Panc1 (cell line): ENCODE data around the gene GGTA1. TPM values are rescaled to one million over a fixed set of nuclear protein-coding genes. Genes with fewer than 3 reads are reported as not detected.
"Not testable (repeated sequence)": the region's sequence is repeated elsewhere in the genome, so short reads cannot be mapped to it uniquely, and the experiment has no call there.

Source experiments
- ATAC-seq: fragments of 200-7000 bp; cut with Tn5 transposase; 2 replicates; pipeline ENCODE4 v1.9.1; 2020; ENCODE audit warnings: mild to moderate bottlenecking, moderate library complexity
- BruUV-seq: library from RNA; stranded (reverse); fragments of 400-500 nt; replicated peaks from 2 replicates; lab custom pipeline; 2021; lab: Mats Ljungman, UMichigan
- CTCF ChIA-PET: fragments of 300-600 bp; sonication (Branson Sonifier 250); formaldehyde crosslinking; loops from one replicate; lab custom pipeline; 2022; ENCODE audit warnings: antibody characterized with exemption; lab: Charles Lee
- POLR2A ChIA-PET: fragments of 300-600 bp; sonication (Branson Sonifier 250); formaldehyde crosslinking; loops from one replicate; lab custom pipeline; 2022; ENCODE audit warnings: antibody characterized with exemption; lab: Charles Lee
- DNase-seq: peaks from one replicate; pipeline ENCODE4 v3.0.0-alpha.2; 2010; ENCODE audit warnings: low read depth, low spot score
- H3K27ac ChIP-seq: 2 replicates; pipeline ENCODE4 v1.5.1; 2011; ENCODE audit warnings: mild to moderate bottlenecking, low read length, inconsistent platforms
- H3K27me3 ChIP-seq: fragments of 200-500 bp; sonication (Bioruptor generic); 2 replicates; pipeline ENCODE4 v1.6.0; 2014; ENCODE audit warnings: low read length, inconsistent platforms; ENCODE audit not compliant: control insufficient read depth, insufficient read depth
- H3K36me3 ChIP-seq: fragments of 200-500 bp; sonication (Bioruptor generic); 2 replicates; pipeline ENCODE4 v1.5.1; 2014; ENCODE audit warnings: inconsistent platforms, mild to moderate bottlenecking, low read length, moderate library complexity; ENCODE audit not compliant: control insufficient read depth, insufficient read depth
- H3K4me1 ChIP-seq: 2 replicates; pipeline ENCODE4 v1.5.1; 2011; ENCODE audit warnings: inconsistent platforms, mild to moderate bottlenecking, low read length, moderate library complexity; ENCODE audit not compliant: control insufficient read depth, insufficient read depth
- H3K4me3 ChIP-seq, 2 experiments: 2 replicates each; pipeline ENCODE4 v1.5.1; 2011 to 2012; ENCODE audit warnings: low read depth in 2 of 2, low read length in 2 of 2, mild to moderate bottlenecking in 2 of 2, inconsistent platforms in 1 of 2, moderate library complexity in 1 of 2
- H3K9me3 ChIP-seq: fragments of 200-500 bp; sonication (Bioruptor generic); 2 replicates; pipeline ENCODE4 v1.5.1; 2014; ENCODE audit warnings: low read depth, mild to moderate bottlenecking, inconsistent platforms, low read length, moderate library complexity; ENCODE audit not compliant: control insufficient read depth, insufficient read depth
- POLR2AphosphoS5 ChIP-seq: IDR thresholded peaks from 2 replicates; pipeline ENCODE4 v1.6.1; 2012; ENCODE audit warnings: mild to moderate bottlenecking, low read depth, low read length, moderate library complexity
- SIN3A ChIP-seq: IDR thresholded peaks from 2 replicates; pipeline ENCODE4 v1.6.1; 2012; ENCODE audit warnings: low read depth, mild to moderate bottlenecking, low read length, moderate library complexity, borderline replicate concordance; ENCODE audit not compliant: insufficient read depth
- TCF7L2 ChIP-seq: IDR thresholded peaks from 2 replicates; pipeline ENCODE4 v1.6.1; 2011; ENCODE audit warnings: mild to moderate bottlenecking, low read depth, low read length, inconsistent platforms
- in situ Hi-C: cut with HindIII; loops from 2 replicates; pipeline ENCODE4 v1.10.0; 2016; ENCODE audit warnings: low sequenced_read_pairs, low pct_unique_long_range_greater_than_20kb
- intact Hi-C: fragments of 100-400 bp; cut with micrococcal nuclease; formaldehyde crosslinking; loops from one replicate; pipeline ENCODE4 v1.10.0; 2022; ENCODE audit not compliant: unreplicated experiment
- total RNA-seq: library from RNA; stranded (reverse); gene quantifications from one replicate; pipeline ENCODE4 v1.2.1, GENCODE V29; 2021; ENCODE audit not compliant: unreplicated experiment
- TF ChIP-seq, protein P1 (sequence below), 2 experiments: IDR thresholded peaks; 2 replicates each; pipeline ENCODE4 v1.6.1; 2011 to 2012; ENCODE audit warnings: low read depth in 2 of 2, control low read depth in 1 of 2, low read length in 1 of 2, mild to moderate bottlenecking in 1 of 2, moderate library complexity in 1 of 2; ENCODE audit not compliant: insufficient read depth in 1 of 2
- TF ChIP-seq, protein P2 (sequence below): fragments of 450-650 bp; IDR thresholded peaks from 2 replicates; pipeline ENCODE4 v1.5.1; 2017; ENCODE audit warnings: mild to moderate bottlenecking

The GGTA1 gene
- total RNA-seq, 1 experiment from 2014 or later = not detected

DNA sequence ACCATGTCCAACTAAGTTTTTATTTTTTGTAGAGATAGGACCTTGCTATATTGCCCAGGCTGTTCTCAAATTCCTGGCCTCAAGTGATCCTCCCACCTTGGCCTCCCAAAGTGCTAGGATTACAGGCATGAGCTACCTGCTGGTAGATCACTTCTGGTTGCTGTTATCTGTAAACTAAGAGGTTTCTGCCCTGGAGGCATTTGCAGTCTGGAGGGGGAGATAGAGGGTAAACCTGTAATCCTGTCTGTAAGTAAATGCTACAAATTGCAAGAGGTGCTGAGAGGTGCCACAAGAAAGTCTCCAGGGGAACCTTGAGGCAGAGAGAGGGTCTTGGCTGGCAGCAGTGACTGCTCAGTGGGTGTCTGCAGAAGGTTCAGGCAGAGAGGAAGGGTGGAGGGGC lies 29.0 kb upstream of the GGTA1 start:
- Histone ChIP-seq H3K4me1 (no peaks in the 10 kb centered on the region), H3K9me3 (no peaks in the 10 kb centered on the region), H3K4me3 (no peak overlapping the region), H3K27ac (no peak overlapping the region), H3K27me3 (no peaks in the 10 kb centered on the region), H3K36me3 (no peaks in the 10 kb centered on the region)
- ChIA-PET CTCF (no interaction called here), POLR2A (no interaction called here)
- ATAC-seq (no peak), DNase-seq (no peak)
- TF ChIP-seq, protein P1, sequence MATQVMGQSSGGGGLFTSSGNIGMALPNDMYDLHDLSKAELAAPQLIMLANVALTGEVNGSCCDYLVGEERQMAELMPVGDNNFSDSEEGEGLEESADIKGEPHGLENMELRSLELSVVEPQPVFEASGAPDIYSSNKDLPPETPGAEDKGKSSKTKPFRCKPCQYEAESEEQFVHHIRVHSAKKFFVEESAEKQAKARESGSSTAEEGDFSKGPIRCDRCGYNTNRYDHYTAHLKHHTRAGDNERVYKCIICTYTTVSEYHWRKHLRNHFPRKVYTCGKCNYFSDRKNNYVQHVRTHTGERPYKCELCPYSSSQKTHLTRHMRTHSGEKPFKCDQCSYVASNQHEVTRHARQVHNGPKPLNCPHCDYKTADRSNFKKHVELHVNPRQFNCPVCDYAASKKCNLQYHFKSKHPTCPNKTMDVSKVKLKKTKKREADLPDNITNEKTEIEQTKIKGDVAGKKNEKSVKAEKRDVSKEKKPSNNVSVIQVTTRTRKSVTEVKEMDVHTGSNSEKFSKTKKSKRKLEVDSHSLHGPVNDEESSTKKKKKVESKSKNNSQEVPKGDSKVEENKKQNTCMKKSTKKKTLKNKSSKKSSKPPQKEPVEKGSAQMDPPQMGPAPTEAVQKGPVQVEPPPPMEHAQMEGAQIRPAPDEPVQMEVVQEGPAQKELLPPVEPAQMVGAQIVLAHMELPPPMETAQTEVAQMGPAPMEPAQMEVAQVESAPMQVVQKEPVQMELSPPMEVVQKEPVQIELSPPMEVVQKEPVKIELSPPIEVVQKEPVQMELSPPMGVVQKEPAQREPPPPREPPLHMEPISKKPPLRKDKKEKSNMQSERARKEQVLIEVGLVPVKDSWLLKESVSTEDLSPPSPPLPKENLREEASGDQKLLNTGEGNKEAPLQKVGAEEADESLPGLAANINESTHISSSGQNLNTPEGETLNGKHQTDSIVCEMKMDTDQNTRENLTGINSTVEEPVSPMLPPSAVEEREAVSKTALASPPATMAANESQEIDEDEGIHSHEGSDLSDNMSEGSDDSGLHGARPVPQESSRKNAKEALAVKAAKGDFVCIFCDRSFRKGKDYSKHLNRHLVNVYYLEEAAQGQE (IDR thresholded peaks at IDR 0.05; ENCODE audit: insufficient read depth in 1 of 2, low read depth in 2 of 2, low read length in 1 of 2) = no peak
- in situ Hi-C loops (no loop called here), intact Hi-C loops (no loop called here)
- BruUV-seq = no TSS peak

DNA sequence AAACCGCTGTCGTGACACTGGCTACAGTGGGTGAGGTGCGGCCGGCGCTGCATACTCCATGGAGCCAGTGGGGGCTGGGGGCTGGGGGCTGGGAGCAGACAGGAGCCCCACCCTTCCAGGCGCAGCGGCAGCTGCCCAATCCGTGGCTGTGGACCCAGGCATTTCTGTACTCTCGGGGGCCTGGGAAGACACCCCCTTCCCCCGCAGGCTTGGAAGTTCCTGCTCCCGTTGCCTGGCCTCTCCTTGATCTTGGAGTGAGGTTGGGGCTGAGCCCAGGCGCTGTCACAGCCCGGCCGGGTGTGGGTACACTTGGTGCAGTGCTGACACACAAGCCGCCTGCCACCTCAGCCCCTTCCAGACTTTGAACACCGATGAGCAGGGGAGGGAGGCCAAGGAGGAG lies 27.7 kb upstream of the GGTA1 start:
- Histone ChIP-seq H3K36me3 (no peaks in the 10 kb centered on the region), H3K27ac (no peak overlapping the region), H3K9me3 (no peaks in the 10 kb centered on the region), H3K27me3 (no peaks in the 10 kb centered on the region), H3K4me1 (no peaks in the 10 kb centered on the region), H3K4me3 (no peak overlapping the region)
- ChIA-PET CTCF (no interaction called here), POLR2A (no interaction called here)
- BruUV-seq = no TSS peak
- intact Hi-C loops (no loop called here), in situ Hi-C loops (no loop called here)
- DNase-seq (no peak), ATAC-seq (no peak)
- TF ChIP-seq TCF7L2 (no peak), POLR2AphosphoS5 (no peak)

DNA sequence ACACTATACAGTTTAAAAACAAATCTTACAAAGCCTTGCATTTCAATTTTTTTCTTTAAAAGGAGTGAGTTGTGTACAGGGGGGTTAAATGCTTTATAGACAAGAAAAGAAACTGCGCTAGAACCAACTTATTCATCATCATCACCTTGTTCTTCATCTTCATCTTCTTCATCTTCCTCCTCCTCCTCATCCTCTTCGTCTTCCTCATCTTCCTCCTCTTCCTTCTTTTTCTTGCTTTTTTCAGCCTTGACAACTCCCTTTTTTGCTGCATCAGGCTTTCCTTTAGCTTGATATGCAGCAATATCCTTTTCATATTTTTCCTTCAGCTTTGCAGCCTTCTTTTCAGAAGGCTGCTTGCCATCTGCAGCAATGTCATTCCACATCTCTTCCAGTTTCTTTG lies 20.0 kb upstream of the GGTA1 start:
- in situ Hi-C loops = not testable (repeated sequence)

DNA sequence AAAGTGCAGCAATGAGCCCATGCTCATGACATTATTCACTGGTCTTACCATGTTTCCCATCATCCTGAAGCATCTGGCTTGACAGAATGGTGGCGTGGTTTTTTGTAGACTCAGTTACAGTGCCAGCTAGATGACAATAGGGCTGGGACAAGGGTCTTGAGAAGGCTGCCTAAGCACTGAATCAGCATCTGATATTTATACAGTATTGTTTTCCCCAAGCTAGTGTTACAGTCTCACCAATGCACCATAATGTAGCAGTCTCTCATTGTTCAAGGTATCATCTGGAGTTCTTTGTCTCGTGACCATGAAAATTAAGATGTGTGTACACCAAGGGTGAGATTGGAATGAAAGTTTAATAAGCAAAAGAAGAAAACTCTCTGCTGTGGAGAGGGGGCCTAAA lies 19.0 kb upstream of the GGTA1 start:
- ATAC-seq = no peak
- Histone ChIP-seq H3K4me1 (no peaks in the 10 kb centered on the region), H3K27ac (no peak overlapping the region), H3K36me3 (no peaks in the 10 kb centered on the region), H3K9me3 (no peaks in the 10 kb centered on the region), H3K27me3 (no peaks in the 10 kb centered on the region), H3K4me3 (no peak overlapping the region)
- BruUV-seq = no TSS peak
- DNase-seq = no peak
- in situ Hi-C loops = no loop called here
- ChIA-PET POLR2A (no interaction called here), CTCF (no interaction called here)
- intact Hi-C loops = no loop called here
- TF ChIP-seq TCF7L2 (no peak), POLR2AphosphoS5 (no peak), SIN3A (no peak)
- TF ChIP-seq, protein P2, sequence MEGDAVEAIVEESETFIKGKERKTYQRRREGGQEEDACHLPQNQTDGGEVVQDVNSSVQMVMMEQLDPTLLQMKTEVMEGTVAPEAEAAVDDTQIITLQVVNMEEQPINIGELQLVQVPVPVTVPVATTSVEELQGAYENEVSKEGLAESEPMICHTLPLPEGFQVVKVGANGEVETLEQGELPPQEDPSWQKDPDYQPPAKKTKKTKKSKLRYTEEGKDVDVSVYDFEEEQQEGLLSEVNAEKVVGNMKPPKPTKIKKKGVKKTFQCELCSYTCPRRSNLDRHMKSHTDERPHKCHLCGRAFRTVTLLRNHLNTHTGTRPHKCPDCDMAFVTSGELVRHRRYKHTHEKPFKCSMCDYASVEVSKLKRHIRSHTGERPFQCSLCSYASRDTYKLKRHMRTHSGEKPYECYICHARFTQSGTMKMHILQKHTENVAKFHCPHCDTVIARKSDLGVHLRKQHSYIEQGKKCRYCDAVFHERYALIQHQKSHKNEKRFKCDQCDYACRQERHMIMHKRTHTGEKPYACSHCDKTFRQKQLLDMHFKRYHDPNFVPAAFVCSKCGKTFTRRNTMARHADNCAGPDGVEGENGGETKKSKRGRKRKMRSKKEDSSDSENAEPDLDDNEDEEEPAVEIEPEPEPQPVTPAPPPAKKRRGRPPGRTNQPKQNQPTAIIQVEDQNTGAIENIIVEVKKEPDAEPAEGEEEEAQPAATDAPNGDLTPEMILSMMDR = no peak
- TF ChIP-seq, protein P1 (IDR thresholded peaks at IDR 0.05; ENCODE audit: insufficient read depth in 1 of 2, low read depth in 2 of 2, low read length in 1 of 2) = no peak

More for the DNA sequence above, 20.0 kb upstream of the GGTA1 start:
- H3K27me3 ChIP-seq, H3K27ac ChIP-seq, H3K4me3 ChIP-seq, H3K4me1 ChIP-seq, DNase-seq, BruUV-seq, H3K36me3 ChIP-seq, intact Hi-C loops, ATAC-seq, H3K9me3 ChIP-seq, POLR2A ChIA-PET: not testable (repeated sequence)
- CTCF ChIA-PET = interaction anchor here (0.7 kb wide), 1 partner anchor 20 kb away, joined by 9 read pairs; the partner anchor contains the start of gene GGTA1
